DMS 273 treated with DMSO at 0.1 percent for 48 hours (cell line): ENCODE measurements around the gene HOTAIR.

ENCODE experiments used
- DNase-seq: peaks from one replicate; lab custom pipeline; 2025; lab: John Stamatoyannopoulos, UW

Gene HOTAIR

DNA sequence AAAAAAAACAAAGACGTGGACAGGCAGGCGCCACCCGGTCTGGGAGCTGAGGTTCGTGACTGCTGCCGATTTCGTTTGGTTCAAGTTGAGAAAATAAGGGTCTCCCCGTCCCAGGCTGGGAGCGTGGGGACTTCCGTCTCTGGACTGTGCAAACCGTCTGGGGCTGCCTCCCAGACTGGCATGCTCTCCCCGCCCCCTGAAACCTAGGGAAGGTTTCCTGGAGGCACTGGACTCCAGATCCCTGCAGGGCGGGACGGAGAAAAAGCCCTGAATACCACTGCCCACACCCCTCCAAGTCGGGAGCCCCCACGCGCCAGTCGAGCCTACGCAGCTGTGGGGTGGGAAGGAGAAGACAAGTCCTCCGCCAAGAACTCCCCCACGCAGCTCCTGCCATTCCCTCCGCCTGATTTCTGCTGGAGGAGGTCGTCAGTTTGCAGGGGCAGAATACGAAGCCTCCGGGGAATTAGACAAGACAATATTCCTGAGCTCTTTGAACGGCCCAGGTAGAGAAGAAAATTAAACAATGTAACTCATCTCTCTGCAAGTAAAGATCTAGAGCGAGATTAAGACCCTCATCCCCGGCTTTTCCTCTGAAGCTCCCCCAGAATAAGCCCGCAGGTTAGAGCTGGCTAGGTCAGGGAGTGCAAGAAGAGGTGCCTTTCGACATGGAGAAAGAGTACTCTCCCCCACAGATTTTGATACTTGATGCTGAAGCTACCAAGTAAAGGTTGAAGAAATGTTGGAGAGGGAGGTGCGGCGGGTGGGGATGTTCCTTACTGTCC is 46.5 kb downstream of the HOTAIR start:
- no peak for DNase-seq

DNA sequence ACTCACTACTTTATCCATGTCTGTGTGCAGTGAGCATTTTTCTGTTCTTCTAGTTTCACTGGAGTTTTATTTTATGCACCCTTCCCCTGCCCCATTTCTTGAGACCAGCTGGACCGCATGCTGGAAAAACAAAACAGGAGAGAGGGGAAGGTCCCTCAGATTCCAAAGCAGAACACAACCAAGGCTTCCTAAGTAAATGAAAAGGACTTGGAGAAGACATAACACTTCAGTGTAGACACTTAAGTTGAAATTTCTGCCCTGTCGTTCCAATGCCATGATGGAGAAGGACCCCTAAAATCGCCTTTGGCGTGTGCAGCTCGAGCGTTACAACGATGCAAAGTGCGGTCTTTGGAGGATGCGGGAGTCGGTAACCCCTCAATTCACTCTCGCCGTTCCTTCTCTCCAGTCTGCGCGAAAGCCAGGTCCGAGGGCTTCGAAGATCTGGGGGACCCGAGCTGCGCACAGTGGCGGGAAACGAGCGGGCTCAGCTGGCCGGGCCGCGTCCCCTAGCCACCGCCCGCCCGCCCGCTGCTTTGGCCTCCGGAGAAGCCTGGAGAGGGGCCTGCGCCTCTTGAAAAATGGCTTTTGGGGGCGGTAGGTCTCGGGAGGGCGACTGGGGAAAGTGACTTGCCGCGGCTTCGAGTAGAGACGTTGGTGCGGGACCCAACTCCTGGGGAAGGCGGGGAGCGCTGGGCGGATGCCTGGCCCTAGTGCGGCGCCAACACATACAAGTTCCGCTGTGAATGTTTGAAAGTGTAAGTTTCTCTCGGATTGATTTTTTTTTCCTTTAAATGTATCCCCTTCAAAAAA is 47.3 kb downstream of the HOTAIR start:
- no peak for DNase-seq

DNA sequence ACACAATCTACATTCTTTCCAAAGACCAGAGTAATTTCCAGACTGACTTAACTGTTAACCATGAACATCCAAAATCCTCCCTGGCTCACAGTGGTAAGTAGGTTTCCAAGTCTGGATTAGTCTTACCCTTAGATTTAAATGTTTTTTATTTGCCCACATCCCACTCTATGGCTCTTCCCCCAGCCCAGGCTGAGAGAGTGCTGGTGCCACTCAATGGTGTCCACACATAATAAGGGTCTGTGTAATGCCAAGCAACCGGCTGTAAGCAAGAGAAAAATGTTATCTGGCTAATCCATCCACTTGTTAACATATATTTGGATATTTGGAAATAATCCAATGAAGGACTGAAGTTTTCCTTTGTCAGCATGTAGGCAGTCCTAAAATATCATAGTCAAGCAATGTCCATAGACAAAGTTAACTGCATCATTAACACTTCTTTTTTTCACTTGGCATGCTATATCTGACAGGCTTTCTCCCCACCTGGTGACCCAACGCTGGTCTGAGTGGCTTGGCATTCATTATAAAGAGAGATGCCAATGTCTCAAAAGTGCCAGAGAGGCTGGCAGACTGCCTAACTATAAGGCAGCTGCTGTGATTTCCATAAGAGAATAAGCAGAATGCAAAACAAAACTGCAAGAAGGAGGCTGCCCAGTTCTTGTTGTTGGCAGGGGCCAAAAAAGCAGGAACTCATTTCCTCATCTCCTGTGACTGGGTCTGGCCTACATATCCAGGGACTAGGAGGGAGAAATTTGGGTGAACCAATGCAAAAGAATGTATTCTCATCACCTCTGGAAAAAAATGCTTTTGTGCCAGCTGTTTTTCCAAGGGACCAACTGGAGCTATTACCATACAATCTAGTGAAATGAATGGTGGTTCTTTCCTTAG is 50.0 kb downstream of the HOTAIR start:
- DNase-seq = no peak

DNA sequence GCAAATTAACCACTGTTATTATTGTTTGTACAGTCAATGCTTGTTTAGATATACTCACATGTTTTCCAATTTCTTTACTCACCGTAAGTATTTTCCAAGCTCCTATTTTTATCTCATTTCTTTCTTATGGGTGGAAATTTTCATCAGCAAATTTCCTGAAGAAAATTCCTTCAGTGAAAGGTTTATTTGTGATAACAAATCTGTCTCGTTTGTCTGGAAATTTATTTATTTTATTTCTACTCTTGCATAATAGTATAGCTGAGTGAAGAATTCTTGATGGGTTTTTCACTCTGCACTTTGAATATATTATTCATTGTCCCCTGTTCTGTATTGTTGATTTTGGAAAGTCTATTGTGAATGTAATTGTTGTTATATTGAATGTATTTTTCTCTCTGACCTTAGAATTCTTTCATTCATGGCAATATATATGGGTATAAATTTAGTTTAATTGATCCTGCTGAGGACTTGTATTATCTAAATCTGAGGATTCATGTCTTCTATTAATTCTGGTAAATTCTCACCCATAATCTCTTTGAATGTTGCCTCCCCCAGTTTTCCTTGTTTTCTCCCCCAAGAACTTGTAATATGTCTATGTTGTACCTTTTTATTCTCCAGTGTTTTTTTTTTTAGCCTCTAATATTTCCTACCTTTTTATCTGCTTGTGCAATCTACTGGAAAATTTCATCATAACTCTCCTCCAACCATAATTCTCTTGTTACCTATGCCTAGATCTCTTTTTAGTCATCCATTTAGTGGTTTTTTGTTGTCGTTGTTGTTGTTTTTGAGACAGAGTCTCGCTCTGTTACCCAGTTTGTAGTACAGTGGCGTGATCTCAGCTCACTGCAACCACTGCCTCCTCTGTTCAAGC is 57.7 kb downstream of the HOTAIR start:
- DNase-seq = no peak
